CD14-positive monocyte (primary cell): ENCODE measurements around the gene RAB43. TPM values are rescaled to one million over a fixed set of nuclear protein-coding genes. Genes with fewer than 3 reads are reported as not detected.
"Not testable (repeated sequence)": the region's sequence is repeated elsewhere in the genome, so short reads cannot be mapped to it uniquely, and the experiment has no call there.

Experiments used
- DNase-seq, 3 donors: peaks; one replicate each; pipeline ENCODE4 v3.0.0-alpha.2; 2011 to 2022
- H2AFZ ChIP-seq: 2 replicates; pipeline ENCODE4 v1.6.0; 2012; ENCODE audit warnings: mild to moderate bottlenecking, low read depth, low read length, inconsistent platforms; ENCODE audit not compliant: insufficient read depth, poor library complexity, severe bottlenecking
- H3K27ac ChIP-seq, 2 donors: 1 replicate in 1 of 2; 2 replicates in 1 of 2; pipeline ENCODE4 v1.5.1; 2012 to 2013; ENCODE audit warnings: low read length in 2 of 2, control low read depth in 1 of 2, inconsistent platforms in 1 of 2, low read depth in 1 of 2, mild to moderate bottlenecking in 1 of 2
- H3K27me3 ChIP-seq, 2 donors: one replicate each; pipeline versions ENCODE4 v1.6.0 to v1.6.1; 2011 to 2013; ENCODE audit warnings: low read length in 2 of 2; ENCODE audit not compliant: control insufficient read depth in 2 of 2, insufficient read depth in 2 of 2
- H3K36me3 ChIP-seq, 2 donors: replicated peaks in 1 of 2; 1 replicate in 1 of 2; 2 replicates in 1 of 2; pipeline versions ENCODE4 v1.5.1 to v1.6.1; 2012 to 2013; ENCODE audit warnings: low read length in 2 of 2, control low read depth in 1 of 2, inconsistent platforms in 1 of 2, mild to moderate bottlenecking in 1 of 2; ENCODE audit not compliant: insufficient read depth in 2 of 2, control insufficient read depth in 1 of 2
- H3K4me1 ChIP-seq, 2 donors: 1 replicate in 1 of 2; 2 replicates in 1 of 2; pipeline versions ENCODE4 v1.5.1 to v1.6.1; 2012 to 2013; ENCODE audit warnings: low read length in 2 of 2, control low read depth in 1 of 2, inconsistent platforms in 1 of 2, mild to moderate bottlenecking in 1 of 2, moderate library complexity in 1 of 2; ENCODE audit not compliant: insufficient read depth in 2 of 2, control insufficient read depth in 1 of 2
- H3K4me2 ChIP-seq: replicated peaks from 2 replicates; pipeline ENCODE3; 2012; ENCODE audit warnings: low read length, moderate library complexity, mild to moderate bottlenecking; ENCODE audit not compliant: poor library complexity, severe bottlenecking; ENCODE audit errors: extremely low read depth
- H3K4me3 ChIP-seq, 3 experiments: fragments of 200-600 bp in 1 of 3; sonication (generic) in 1 of 3; replicated peaks in 1 of 3; 1 replicate in 2 of 3; 2 replicates in 1 of 3; pipeline ENCODE4 v1.5.1; 2011 to 2013; ENCODE audit warnings: low read length in 3 of 3, mild to moderate bottlenecking in 3 of 3, control low read depth in 2 of 3, low read depth in 2 of 3, inconsistent platforms in 1 of 3, moderate library complexity in 1 of 3
- H3K79me2 ChIP-seq: 2 replicates; pipeline ENCODE4 v1.6.0; 2012; ENCODE audit warnings: mild to moderate bottlenecking, control low read depth, inconsistent platforms, low read length, moderate library complexity; ENCODE audit not compliant: insufficient read depth
- H3K9ac ChIP-seq: 2 replicates; pipeline ENCODE4 v1.6.0; 2017; ENCODE audit warnings: low read length, mild to moderate bottlenecking; ENCODE audit not compliant: insufficient read depth, poor library complexity, severe bottlenecking
- H3K9me3 ChIP-seq, 2 donors: replicated peaks in 1 of 2; 1 replicate in 1 of 2; 2 replicates in 1 of 2; pipeline versions ENCODE4 v1.5.1 to v1.6.1; 2012 to 2013; ENCODE audit warnings: low read length in 2 of 2, control low read depth in 1 of 2; ENCODE audit not compliant: control insufficient read depth in 1 of 2, insufficient read depth in 1 of 2
- H4K20me1 ChIP-seq: 2 replicates; pipeline ENCODE4 v1.6.0; 2012; ENCODE audit warnings: mild to moderate bottlenecking, low read length, control low read depth, moderate library complexity; ENCODE audit not compliant: insufficient read depth
- H3K27ac Mint-ChIP-seq, 7 donors: one replicate each; pipeline ENCODE4 v1.8.0; 2020; ENCODE audit warnings: mild to moderate bottlenecking in 7 of 7, mixed read lengths in 7 of 7, moderate library complexity in 6 of 7, inconsistent platforms in 2 of 7
- H3K27me3 Mint-ChIP-seq, 3 donors: one replicate each; pipeline ENCODE4 v1.8.0; 2021 to 2022; ENCODE audit warnings: low read depth in 3 of 3, mild to moderate bottlenecking in 3 of 3, mixed read lengths in 3 of 3, moderate library complexity in 3 of 3, inconsistent platforms in 1 of 3
- H3K36me3 Mint-ChIP-seq, 2 donors: one replicate each; pipeline ENCODE4 v1.8.0; 2020; ENCODE audit warnings: mixed read lengths in 2 of 2, inconsistent platforms in 1 of 2, mild to moderate bottlenecking in 1 of 2
- H3K4me1 Mint-ChIP-seq: one replicate; pipeline ENCODE4 v1.8.0; 2020; ENCODE audit warnings: mild to moderate bottlenecking, mixed read lengths
- H3K4me3 Mint-ChIP-seq, 2 donors: one replicate each; pipeline ENCODE4 v1.8.0; 2020; ENCODE audit warnings: mild to moderate bottlenecking in 2 of 2, mixed read lengths in 2 of 2, moderate library complexity in 1 of 2
- H3K9me3 Mint-ChIP-seq, 7 donors: one replicate each; pipeline ENCODE4 v1.8.0; 2020 to 2022; ENCODE audit warnings: mixed read lengths in 7 of 7, mild to moderate bottlenecking in 6 of 7, moderate library complexity in 6 of 7, inconsistent platforms in 2 of 7
- WGBS: methylation state at CpG from one replicate; pipeline ENCODE4 v1.1.5; 2013; ENCODE audit warnings: missing lambda C conversion rate; ENCODE audit not compliant: insufficient coverage; 5-methylcytosine and 5-hydroxymethylcytosine counted together
- intact Hi-C, 2 donors: fragments of 100-400 bp; cut with micrococcal nuclease; formaldehyde crosslinking; loops; one replicate each; pipeline versions ENCODE4 v1.15.0 to v1.15.1; 2023
- polyA plus RNA-seq, 3 donors: library from polyadenylated mRNA; depleted of rRNA in 1 of 3; unstranded in 2 of 3; stranded (reverse) in 1 of 3; fragments of 300-500 nt in 2 of 3; fragments of >200 nt in 1 of 3; fragmentation: Illumina TruSeq in 2 of 3; gene quantifications; 1 replicate in 2 of 3; 2 replicates in 1 of 3; pipeline ENCODE4 v1.2.3, GENCODE V29; 2012 to 2021
- TF ChIP-seq, protein P1 (sequence below): fragments of 200-600 bp; IDR thresholded peaks from one replicate; pipeline ENCODE4 v1.8.0; 2022; ENCODE audit warnings: antibody characterized with exemption, mild to moderate bottlenecking

The RAB43 gene
- polyA plus RNA-seq, 3 donors: 7.1 to 15.5 (median 8.5) TPM

DNA sequence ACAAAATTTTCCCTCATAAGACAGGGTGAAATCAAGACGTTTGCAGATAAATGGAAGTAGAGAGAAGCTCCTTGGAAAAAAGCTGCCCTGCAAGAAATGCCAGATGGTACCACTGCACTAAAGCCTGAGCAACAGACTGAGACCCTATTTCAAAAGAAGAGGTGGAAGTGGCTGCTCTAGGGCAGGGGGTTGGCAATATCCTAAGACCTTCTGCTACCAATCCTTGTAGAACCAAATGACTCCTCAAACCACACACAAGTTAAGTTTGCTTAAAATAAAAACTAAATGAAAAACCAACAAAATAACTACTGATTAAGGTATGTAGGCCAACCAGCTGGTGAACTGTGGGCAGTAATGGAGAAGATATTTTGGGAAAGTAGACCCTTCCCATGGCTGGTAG lies 21.3 kb downstream of the RAB43 start:
- no peak overlapping the region for H3K27ac Mint-ChIP-seq
- TF ChIP-seq, protein P1, sequence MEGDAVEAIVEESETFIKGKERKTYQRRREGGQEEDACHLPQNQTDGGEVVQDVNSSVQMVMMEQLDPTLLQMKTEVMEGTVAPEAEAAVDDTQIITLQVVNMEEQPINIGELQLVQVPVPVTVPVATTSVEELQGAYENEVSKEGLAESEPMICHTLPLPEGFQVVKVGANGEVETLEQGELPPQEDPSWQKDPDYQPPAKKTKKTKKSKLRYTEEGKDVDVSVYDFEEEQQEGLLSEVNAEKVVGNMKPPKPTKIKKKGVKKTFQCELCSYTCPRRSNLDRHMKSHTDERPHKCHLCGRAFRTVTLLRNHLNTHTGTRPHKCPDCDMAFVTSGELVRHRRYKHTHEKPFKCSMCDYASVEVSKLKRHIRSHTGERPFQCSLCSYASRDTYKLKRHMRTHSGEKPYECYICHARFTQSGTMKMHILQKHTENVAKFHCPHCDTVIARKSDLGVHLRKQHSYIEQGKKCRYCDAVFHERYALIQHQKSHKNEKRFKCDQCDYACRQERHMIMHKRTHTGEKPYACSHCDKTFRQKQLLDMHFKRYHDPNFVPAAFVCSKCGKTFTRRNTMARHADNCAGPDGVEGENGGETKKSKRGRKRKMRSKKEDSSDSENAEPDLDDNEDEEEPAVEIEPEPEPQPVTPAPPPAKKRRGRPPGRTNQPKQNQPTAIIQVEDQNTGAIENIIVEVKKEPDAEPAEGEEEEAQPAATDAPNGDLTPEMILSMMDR: no peak
- Histone ChIP-seq H3K4me2 (no peak overlapping the region), H3K4me3 (no peak overlapping the region), H3K79me2 (peaks cover 48% of the 10 kb centered on the region), H3K27ac (no peak overlapping the region), H4K20me1 (peaks cover 92% of the 10 kb centered on the region), H3K9ac (no peak overlapping the region), H3K27me3 (no peaks in the 10 kb centered on the region), H2AFZ (no peak overlapping the region), H3K4me1 (no peaks in the 10 kb centered on the region), H3K9me3 (no peaks in the 10 kb centered on the region), H3K36me3 (peaks cover 26 to 74% of the 10 kb centered on the region in 2 donors)
- H3K4me3 Mint-ChIP-seq: no peak overlapping the region
- WGBS: no CpG with 5 or more reads among the region's 1 CpG
- peaks cover 2% of the 10 kb centered on the region for H3K4me1 Mint-ChIP-seq
- peaks cover 53 to 66% of the 10 kb centered on the region in 2 donors for H3K36me3 Mint-ChIP-seq
- peaks cover 0 to 2% (median 2%) of the 10 kb centered on the region in 3 donors for H3K27me3 Mint-ChIP-seq
- intact Hi-C loops: no loop called here
- DNase-seq: no peak
- H3K9me3 Mint-ChIP-seq: peaks cover 0 to 5% (median 0%) of the 10 kb centered on the region in 7 donors

DNA sequence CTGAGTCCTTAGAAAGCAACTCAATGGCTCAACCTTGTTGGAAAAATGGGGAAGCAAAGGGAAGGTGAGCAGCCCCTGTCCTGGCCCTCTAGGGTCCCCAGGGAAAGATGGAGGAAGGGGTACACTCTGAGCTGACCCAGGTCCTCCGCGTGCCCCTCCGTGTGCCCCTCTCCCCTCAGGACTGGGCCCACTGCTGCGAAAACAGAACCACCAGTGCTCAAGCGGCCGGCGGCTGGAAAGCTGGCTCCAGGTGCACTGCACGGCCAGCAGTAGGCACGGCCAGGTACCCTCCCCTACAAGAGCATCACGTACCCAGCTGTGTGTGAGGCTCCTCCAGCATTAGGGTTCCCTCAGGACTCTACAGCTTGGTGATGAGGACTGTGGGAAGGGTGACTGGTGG lies 26.3 kb downstream of the RAB43 start:
- Histone ChIP-seq H3K4me2 (no peak overlapping the region), H3K9me3 (no peaks in the 10 kb centered on the region), H3K4me3 (no peak overlapping the region), H3K27me3 (no peaks in the 10 kb centered on the region), H3K36me3 (peaks cover 53 to 70% of the 10 kb centered on the region in 2 donors), H3K4me1 (no peaks in the 10 kb centered on the region), H3K79me2 (peaks cover 17% of the 10 kb centered on the region), H3K9ac (no peak overlapping the region), H3K27ac (no peak overlapping the region), H2AFZ (no peak overlapping the region), H4K20me1 (peaks cover 67% of the 10 kb centered on the region)
- no peak for DNase-seq
- Mint-ChIP-seq H3K4me3 (no peak overlapping the region), H3K27me3 (peaks cover 0 to 2% (median 2%) of the 10 kb centered on the region in 3 donors), H3K36me3 (peaks cover 54 to 74% of the 10 kb centered on the region in 2 donors), H3K27ac (no peak overlapping the region), H3K4me1 (no peaks in the 10 kb centered on the region), H3K9me3 (peaks cover 0 to 5% (median 0%) of the 10 kb centered on the region in 7 donors)
- intact Hi-C loops: no loop called here
- 100% methylated on average over 4 of the region's 10 CpGs for whole genome bisulfite sequencing
- TF ChIP-seq, protein P1: no peak

DNA sequence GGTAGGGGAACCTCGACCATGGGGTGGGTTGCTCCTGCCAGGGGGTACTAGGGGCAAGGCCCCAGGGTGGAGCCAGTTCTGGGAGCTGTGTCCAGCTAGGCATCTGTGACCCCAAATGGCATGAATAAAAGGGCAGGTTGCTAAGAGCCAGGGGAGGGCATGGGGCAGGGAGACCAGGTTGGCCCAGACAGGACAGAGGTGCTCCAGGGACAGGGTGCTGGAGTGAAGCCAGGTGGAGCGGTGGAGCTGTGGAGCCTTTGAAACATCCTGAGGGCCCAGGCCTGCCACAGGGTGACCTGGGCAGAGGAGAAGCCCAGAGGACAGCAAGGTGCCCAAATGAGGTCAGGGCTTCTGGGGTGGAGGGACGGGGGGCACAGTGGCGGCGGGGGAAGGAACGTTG lies 33.3 kb downstream of the RAB43 start:
- Histone ChIP-seq H3K36me3 (peaks cover 19% of the 10 kb centered on the region in 2 donors), H4K20me1 (peaks cover 19% of the 10 kb centered on the region)
- H3K9me3 Mint-ChIP-seq, H3K9ac ChIP-seq, H3K27me3 ChIP-seq, H3K27me3 Mint-ChIP-seq, DNase-seq, H3K79me2 ChIP-seq, H3K4me3 ChIP-seq, H2AFZ ChIP-seq, H3K9me3 ChIP-seq, H3K4me2 ChIP-seq, H3K4me1 Mint-ChIP-seq, H3K27ac ChIP-seq, H3K4me1 ChIP-seq, H3K4me3 Mint-ChIP-seq, intact Hi-C loops, H3K27ac Mint-ChIP-seq: not testable (repeated sequence)
- no CpG with 5 or more reads among the region's 6 CpGs for WGBS
- peaks cover 12 to 22% of the 10 kb centered on the region in 2 donors for H3K36me3 Mint-ChIP-seq
